Type B pancreatic cell (in vitro differentiated cells): ENCODE data around the gene PXMP4. TPM values are rescaled to one million over a fixed set of nuclear protein-coding genes. Genes with fewer than 3 reads are reported as not detected.
"Not testable (repeated sequence)": the region's sequence is repeated elsewhere in the genome, so short reads cannot be mapped to it uniquely, and the experiment has no call there.

ENCODE experiments used
- DNase-seq: peaks from one replicate; pipeline ENCODE4 v3.0.0; 2021; ENCODE audit warnings: mixed read lengths; ENCODE audit not compliant: unreplicated experiment; ENCODE audit errors: extremely low spot score
- H3K27ac Mint-ChIP-seq: 2 replicates; pipeline ENCODE4 v1.8.0; 2021; ENCODE audit warnings: mild to moderate bottlenecking, mixed read lengths
- H3K27me3 Mint-ChIP-seq: 2 replicates; pipeline ENCODE4 v1.8.0; 2021; ENCODE audit warnings: mixed read lengths
- H3K36me3 Mint-ChIP-seq: 2 replicates; pipeline ENCODE4 v1.8.0; 2021; ENCODE audit warnings: mixed read lengths
- H3K4me1 Mint-ChIP-seq: one replicate; pipeline ENCODE4 v1.8.0; 2021; ENCODE audit warnings: mixed read lengths; ENCODE audit not compliant: unreplicated experiment
- H3K4me3 Mint-ChIP-seq: 2 replicates; pipeline ENCODE4 v1.8.0; 2021; ENCODE audit warnings: mild to moderate bottlenecking, mixed read lengths
- H3K9me3 Mint-ChIP-seq: 2 replicates; pipeline ENCODE4 v1.8.0; 2021; ENCODE audit warnings: mixed read lengths
- CTCF ChIP-seq: fragments of 200-600 bp; sonication (generic); conservative IDR thresholded peaks from 2 replicates; pipeline ENCODE4 v1.5.0; 2021; ENCODE audit warnings: antibody characterized with exemption, mild to moderate bottlenecking
- total RNA-seq: library from RNA; stranded (reverse); gene quantifications from 2 replicates; pipeline ENCODE4 v1.2.1, GENCODE V29; 2021; ENCODE audit warnings: low replicate concordance

The PXMP4 gene
- total RNA-seq, 1 donor from 2014 or later, result 10.3 TPM

GRCh38 chr20:33765099-33765498, 45.0 kb upstream of the PXMP4 start:
- Mint-ChIP-seq H3K4me1 (no peaks in the 10 kb centered on the region), H3K27me3 (no peaks in the 10 kb centered on the region), H3K36me3 (peaks cover 10% of the 10 kb centered on the region), H3K4me3 (no peak overlapping the region), H3K9me3 (no peaks in the 10 kb centered on the region), H3K27ac (no peak overlapping the region)
- TF ChIP-seq CTCF, result no peak
- DNase-seq, result no peak

- no peaks in the 10 kb centered on the region for H3K27me3 Mint-ChIP-seq
- DNase-seq, result no peak
- peaks cover 6% of the 10 kb centered on the region for H3K9me3 Mint-ChIP-seq
- H3K36me3 Mint-ChIP-seq, result peaks cover 18% of the 10 kb centered on the region
- H3K4me3 Mint-ChIP-seq, result no peak overlapping the region
- no peak for TF ChIP-seq CTCF
- no peak overlapping the region for H3K27ac Mint-ChIP-seq
- no peaks in the 10 kb centered on the region for H3K4me1 Mint-ChIP-seq
Measured at GRCh38 chr20:33761698-33762250, 41.7 kb upstream of the PXMP4 start.

GRCh38 chr20:33757458-33757857, 37.3 kb upstream of the PXMP4 start:
- Mint-ChIP-seq H3K4me1 (no peaks in the 10 kb centered on the region), H3K27ac (no peak overlapping the region), H3K9me3 (peaks cover 6% of the 10 kb centered on the region), H3K36me3 (peaks cover 23% of the 10 kb centered on the region), H3K4me3 (no peak overlapping the region), H3K27me3 (no peaks in the 10 kb centered on the region)
- TF ChIP-seq CTCF, result no peak
- no peak for DNase-seq

GRCh38 chr20:33757046-33757445, 36.9 kb upstream of the PXMP4 start:
- Mint-ChIP-seq H3K27ac (no peak overlapping the region), H3K4me1 (no peaks in the 10 kb centered on the region)
- DNase-seq, result no peak

GRCh38 chr20:33755936-33756490, 35.9 kb upstream of the PXMP4 start:
- DNase-seq, H3K27me3 Mint-ChIP-seq, H3K9me3 Mint-ChIP-seq, H3K27ac Mint-ChIP-seq, H3K4me3 Mint-ChIP-seq, H3K4me1 Mint-ChIP-seq: not testable (repeated sequence)
- peaks cover 22% of the 10 kb centered on the region for H3K36me3 Mint-ChIP-seq

More at GRCh38 chr20:33757046-33757445, 36.9 kb upstream of the PXMP4 start:
- no peak for TF ChIP-seq CTCF
- H3K9me3 Mint-ChIP-seq, result peaks cover 6% of the 10 kb centered on the region
- no peaks in the 10 kb centered on the region for H3K27me3 Mint-ChIP-seq
- no peak overlapping the region for H3K4me3 Mint-ChIP-seq
- peaks cover 22% of the 10 kb centered on the region for H3K36me3 Mint-ChIP-seq

- no peak overlapping the region for H3K4me3 Mint-ChIP-seq
- H3K4me1 Mint-ChIP-seq, result no peaks in the 10 kb centered on the region
- no peak overlapping the region for H3K27ac Mint-ChIP-seq
- no peak for TF ChIP-seq CTCF
- peaks cover 6% of the 10 kb centered on the region for H3K9me3 Mint-ChIP-seq
- peaks cover 22% of the 10 kb centered on the region for H3K36me3 Mint-ChIP-seq
- no peak for DNase-seq
- no peaks in the 10 kb centered on the region for H3K27me3 Mint-ChIP-seq
Measured at GRCh38 chr20:33753763-33754162, 33.7 kb upstream of the PXMP4 start.
